ENCODE results near the gene HIGD1B.

Gene HIGD1B

DNA sequence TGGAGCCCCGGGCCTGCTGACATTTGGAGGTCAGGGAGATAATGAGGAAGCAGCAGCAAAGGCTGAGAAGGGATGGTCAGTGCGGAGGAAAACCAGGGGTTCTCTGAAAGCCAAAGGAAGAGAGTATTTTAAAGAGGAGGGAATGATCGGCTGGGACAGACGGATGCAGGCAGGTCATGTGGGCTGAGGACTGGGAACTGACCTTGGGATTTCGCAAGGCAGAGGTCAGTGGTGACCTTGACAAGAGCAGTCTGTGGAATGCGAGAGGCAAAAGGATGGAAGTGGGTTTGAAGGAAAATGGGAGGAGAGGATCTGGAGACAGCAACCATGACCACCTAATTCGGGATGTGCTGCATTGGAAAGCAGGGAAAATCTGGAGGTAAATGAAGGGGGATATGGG is 41.3 kb downstream of the HIGD1B start:
- peaks cover 67% of the 10 kb centered on the region for H3K79me2 ChIP-seq (ENCODE audit: low read length)
- H2AFZ ChIP-seq (ENCODE audit: low read depth, low read length), result no peak overlapping the region
- H3K9ac ChIP-seq (ENCODE audit: low read length), result no peak overlapping the region
- H4K20me1 ChIP-seq (ENCODE audit: insufficient read depth, low read length), result peaks cover 23% of the 10 kb centered on the region
- no peaks in the 10 kb centered on the region for H3K9me3 ChIP-seq (ENCODE audit: insufficient read depth, low read length)
- no peak overlapping the region for H3K4me2 ChIP-seq (ENCODE audit: low read length)
- H3K27ac ChIP-seq (ENCODE audit: low read length), result no peak overlapping the region
- H3K27me3 ChIP-seq (ENCODE audit: low read depth, low read length), result no peaks in the 10 kb centered on the region
- TF ChIP-seq, protein P1, sequence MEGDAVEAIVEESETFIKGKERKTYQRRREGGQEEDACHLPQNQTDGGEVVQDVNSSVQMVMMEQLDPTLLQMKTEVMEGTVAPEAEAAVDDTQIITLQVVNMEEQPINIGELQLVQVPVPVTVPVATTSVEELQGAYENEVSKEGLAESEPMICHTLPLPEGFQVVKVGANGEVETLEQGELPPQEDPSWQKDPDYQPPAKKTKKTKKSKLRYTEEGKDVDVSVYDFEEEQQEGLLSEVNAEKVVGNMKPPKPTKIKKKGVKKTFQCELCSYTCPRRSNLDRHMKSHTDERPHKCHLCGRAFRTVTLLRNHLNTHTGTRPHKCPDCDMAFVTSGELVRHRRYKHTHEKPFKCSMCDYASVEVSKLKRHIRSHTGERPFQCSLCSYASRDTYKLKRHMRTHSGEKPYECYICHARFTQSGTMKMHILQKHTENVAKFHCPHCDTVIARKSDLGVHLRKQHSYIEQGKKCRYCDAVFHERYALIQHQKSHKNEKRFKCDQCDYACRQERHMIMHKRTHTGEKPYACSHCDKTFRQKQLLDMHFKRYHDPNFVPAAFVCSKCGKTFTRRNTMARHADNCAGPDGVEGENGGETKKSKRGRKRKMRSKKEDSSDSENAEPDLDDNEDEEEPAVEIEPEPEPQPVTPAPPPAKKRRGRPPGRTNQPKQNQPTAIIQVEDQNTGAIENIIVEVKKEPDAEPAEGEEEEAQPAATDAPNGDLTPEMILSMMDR (IDR thresholded peaks at IDR 0.05; ENCODE audit: low read depth, low read length), result no peak
- TF ChIP-seq EZH2phosphoT487 (IDR thresholded peaks at IDR 0.05; ENCODE audit: low read depth), result no peak
- no peak overlapping the region for H3K4me3 ChIP-seq (ENCODE audit: low read length)
- H3K36me3 ChIP-seq (replicated peaks; ENCODE audit: low read depth, low read length), result peaks cover 20% of the 10 kb centered on the region
- H3K4me1 ChIP-seq (ENCODE audit: low read length), result peaks cover 13% of the 10 kb centered on the region

DNA sequence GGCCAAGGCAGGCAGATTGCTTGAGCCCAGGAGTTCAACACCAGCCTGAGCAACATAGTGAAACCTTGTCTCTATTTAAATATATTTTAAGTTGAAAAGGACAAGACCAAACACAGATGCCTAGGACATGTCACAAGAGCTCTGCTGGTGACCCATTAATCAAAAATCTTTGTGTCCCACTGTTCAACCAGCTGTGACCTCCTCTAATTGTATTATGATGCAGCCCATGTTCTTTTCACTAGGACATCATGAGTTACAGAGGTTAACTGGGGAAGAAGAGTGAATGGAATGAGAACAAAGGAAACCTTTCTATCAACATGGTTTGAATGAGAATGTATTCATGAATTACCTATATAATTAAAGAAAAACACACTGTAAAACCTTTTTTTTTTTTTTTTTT is 44.6 kb downstream of the HIGD1B start:
- H3K79me2 ChIP-seq (ENCODE audit: low read length), result peaks cover 91% of the 10 kb centered on the region
- no peak overlapping the region for H3K4me2 ChIP-seq (ENCODE audit: low read length)
- H3K4me3 ChIP-seq (ENCODE audit: low read length), result no peak overlapping the region
- H3K9me3 ChIP-seq (ENCODE audit: insufficient read depth, low read length), result no peaks in the 10 kb centered on the region
- no peaks in the 10 kb centered on the region for H3K27me3 ChIP-seq (ENCODE audit: low read depth, low read length)
- H3K4me1 ChIP-seq (ENCODE audit: low read length), result peaks cover 13% of the 10 kb centered on the region
- TF ChIP-seq, protein P1 (IDR thresholded peaks at IDR 0.05; ENCODE audit: low read depth, low read length), result no peak
- no peak for TF ChIP-seq EZH2phosphoT487 (IDR thresholded peaks at IDR 0.05; ENCODE audit: low read depth)
- peaks cover 20% of the 10 kb centered on the region for H4K20me1 ChIP-seq (ENCODE audit: insufficient read depth, low read length)
- H3K36me3 ChIP-seq (replicated peaks; ENCODE audit: low read depth, low read length), result peaks cover 20% of the 10 kb centered on the region
- no peak overlapping the region for H2AFZ ChIP-seq (ENCODE audit: low read depth, low read length)
- H3K27ac ChIP-seq (ENCODE audit: low read length), result no peak overlapping the region
- H3K9ac ChIP-seq (ENCODE audit: low read length), result no peak overlapping the region

DNA sequence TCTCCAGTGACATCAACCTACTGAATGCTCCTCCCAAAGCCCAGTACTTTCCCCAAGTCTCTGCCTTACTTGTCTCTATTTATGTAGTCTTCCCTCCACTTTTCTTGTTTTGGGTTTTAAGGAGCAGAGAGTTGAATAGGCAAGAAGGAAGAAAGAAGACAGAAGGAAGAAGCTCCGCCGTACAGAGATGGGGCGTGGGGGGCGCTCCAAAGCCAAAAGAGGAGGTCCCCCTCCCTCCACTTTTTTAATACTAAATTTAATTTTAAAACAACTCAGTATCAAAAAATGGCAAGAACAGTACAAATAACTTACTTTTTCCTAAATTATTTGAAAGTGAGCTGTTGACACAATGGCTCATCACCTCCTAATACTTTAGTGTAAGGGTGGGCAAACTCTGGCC is 47.0 kb downstream of the HIGD1B start:
- Histone ChIP-seq H4K20me1 (ENCODE audit: insufficient read depth, low read length) (0 out of 2 replicates have a peak, but pooled peaks cover 4% of the 10 kb centered on the region), H3K79me2 (ENCODE audit: low read length) (peaks cover 87% of the 10 kb centered on the region), H3K27me3 (ENCODE audit: low read depth, low read length) (no peaks in the 10 kb centered on the region), H3K4me3 (ENCODE audit: low read length) (no peak overlapping the region), H3K9ac (ENCODE audit: low read length) (no peak overlapping the region), H3K36me3 (replicated peaks; ENCODE audit: low read depth, low read length) (peaks cover 14% of the 10 kb centered on the region), H3K9me3 (ENCODE audit: insufficient read depth, low read length) (no peaks in the 10 kb centered on the region), H3K27ac (ENCODE audit: low read length) (no peak overlapping the region), H2AFZ (ENCODE audit: low read depth, low read length) (no peak overlapping the region), H3K4me2 (ENCODE audit: low read length) (no peak overlapping the region), H3K4me1 (ENCODE audit: low read length) (peaks cover 3% of the 10 kb centered on the region; the same call in 1 of the 2 replicates)
- TF ChIP-seq EZH2phosphoT487 (IDR thresholded peaks at IDR 0.05; ENCODE audit: low read depth), result no peak
- TF ChIP-seq, protein P1 (IDR thresholded peaks at IDR 0.05; ENCODE audit: low read depth, low read length), result no peak

DNA sequence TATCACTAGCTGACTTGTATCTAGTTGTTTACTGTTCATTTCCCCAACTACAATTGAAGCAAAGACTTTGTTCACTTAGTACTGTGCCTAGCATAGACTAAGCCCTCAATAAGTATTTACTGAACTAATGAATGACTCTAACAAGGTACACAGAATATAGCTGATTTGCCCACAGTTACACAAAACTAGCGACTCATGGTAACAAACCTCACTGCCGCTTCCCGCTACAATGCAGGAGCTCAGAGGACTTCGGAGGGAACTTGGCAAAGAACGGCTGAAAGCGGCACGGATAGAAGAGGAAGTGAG is 51.0 kb downstream of the HIGD1B start:
- Histone ChIP-seq H3K79me2 (ENCODE audit: low read length) (peaks cover 52% of the 10 kb centered on the region), H3K27me3 (ENCODE audit: low read depth, low read length) (peaks cover 5% of the 10 kb centered on the region; the same call in 1 of the 2 replicates), H3K27ac (ENCODE audit: low read length) (peak overlapping the region; percentile 79), H3K9ac (ENCODE audit: low read length) (peak overlapping the region; percentile 86), H3K4me1 (ENCODE audit: low read length) (peaks cover 10% of the 10 kb centered on the region; the same call in 1 of the 2 replicates), H4K20me1 (ENCODE audit: insufficient read depth, low read length) (no peaks in the 10 kb centered on the region), H3K36me3 (replicated peaks; ENCODE audit: low read depth, low read length) (peaks cover 11% of the 10 kb centered on the region), H2AFZ (ENCODE audit: low read depth, low read length) (no peak overlapping the region), H3K4me2 (ENCODE audit: low read length) (peak overlapping the region; percentile 84), H3K9me3 (ENCODE audit: insufficient read depth, low read length) (no peaks in the 10 kb centered on the region), H3K4me3 (ENCODE audit: low read length) (peak overlapping the region; percentile 93)
- TF ChIP-seq, protein P1 (IDR thresholded peaks at IDR 0.05; ENCODE audit: low read depth, low read length), result no peak
- no peak for TF ChIP-seq EZH2phosphoT487 (IDR thresholded peaks at IDR 0.05; ENCODE audit: low read depth)
